ENCODE data around the gene CNTNAP3B. TPM values are rescaled to one million over a fixed set of nuclear protein-coding genes. Genes with fewer than 3 reads are reported as not detected.
A peak's percentile ranks its signal among the peaks of the same experiment; 100 is the strongest.
"Not testable (repeated sequence)": the region's sequence is repeated elsewhere in the genome, so short reads cannot be mapped to it uniquely, and the experiment has no call there.

The CNTNAP3B gene
- total RNA-seq (1 to 10 TPM in 5 of 6 donors, under 1 TPM in 1; 0.76 to 2.7 (median 1.9) TPM), polyA plus RNA-seq (1 to 10 TPM; 1.7 to 2.7 TPM)

GRCh38 chr9:42129073-42129729, at the start of gene CNTNAP3B:
TSS of gene CNTNAP3B (minus strand) at chr9:42129426. CDS start at chr9:42129094, 332 bp downstream.
- FAIRE-seq; H3K9me3 ChIP-seq; H3K36me3 ChIP-seq; H3K27ac ChIP-seq; H3K27me3 ChIP-seq; DNase-seq; intact Hi-C loops (cut with DNase I); H3K4me1 ChIP-seq: not testable (repeated sequence)
- WGBS, 2 donors = 0 to 1% methylated on average over 34 to 36 of the region's 72 CpGs
- peak in 1 of 4 donors; percentile 22 for ATAC-seq
- H3K4me3 ChIP-seq = peak within 1 kb of the TSS in 1 of 4 donors; percentile 14

GRCh38 chr9:42160299-42160698, 31.1 kb upstream of the CNTNAP3B start:
- DNase-seq; intact Hi-C loops (cut with DNase I); H3K27me3 ChIP-seq; H3K9me3 ChIP-seq; H3K36me3 ChIP-seq; H3K4me3 ChIP-seq; FAIRE-seq; H3K27ac ChIP-seq; H3K4me1 ChIP-seq; ATAC-seq: not testable (repeated sequence)
- 25% methylated on average over 1 of the region's 1 CpG; no CpG with 5 or more reads in 1 of the 2 donors for WGBS, 2 donors

- intact Hi-C loops (cut with DNase I); DNase-seq; H3K4me1 ChIP-seq; ATAC-seq; H3K27ac ChIP-seq; FAIRE-seq; H3K36me3 ChIP-seq; H3K27me3 ChIP-seq; H3K4me3 ChIP-seq; H3K9me3 ChIP-seq: not testable (repeated sequence)
- WGBS, 2 donors = 16 to 20% methylated on average over 11 of the region's 12 CpGs
Measured at GRCh38 chr9:42127056-42127841, 2.0 kb downstream of the CNTNAP3B start.

GRCh38 chr9:42121007-42121406, 8.2 kb downstream of the CNTNAP3B start:
- H3K4me1 ChIP-seq; FAIRE-seq; H3K36me3 ChIP-seq; H3K27me3 ChIP-seq; H3K4me3 ChIP-seq; ATAC-seq; intact Hi-C loops (cut with DNase I); H3K27ac ChIP-seq; H3K9me3 ChIP-seq; DNase-seq: not testable (repeated sequence)
- WGBS, 2 donors = 24 to 49% methylated on average over 4 to 5 of the region's 7 CpGs

GRCh38 chr9:42095929-42096328, 33.3 kb downstream of the CNTNAP3B start:
- intact Hi-C loops (cut with DNase I); H3K36me3 ChIP-seq; H3K4me3 ChIP-seq; ATAC-seq; DNase-seq; FAIRE-seq; H3K27ac ChIP-seq; H3K9me3 ChIP-seq; H3K27me3 ChIP-seq; H3K4me1 ChIP-seq: not testable (repeated sequence)
- 54 to 62% methylated on average over 9 of the region's 9 CpGs for WGBS, 2 donors

GRCh38 chr9:42084559-42084952, 44.7 kb downstream of the CNTNAP3B start:
- FAIRE-seq; ATAC-seq; H3K4me1 ChIP-seq; H3K27me3 ChIP-seq; H3K36me3 ChIP-seq; intact Hi-C loops (cut with DNase I); H3K27ac ChIP-seq; H3K4me3 ChIP-seq; DNase-seq; H3K9me3 ChIP-seq: not testable (repeated sequence)
- no CpG with 5 or more reads among the region's 1 CpG for WGBS, 2 donors

GRCh38 chr9:42083877-42084558, 45.2 kb downstream of the CNTNAP3B start:
- H3K27ac ChIP-seq; FAIRE-seq; H3K36me3 ChIP-seq; H3K4me1 ChIP-seq; H3K9me3 ChIP-seq; H3K27me3 ChIP-seq; DNase-seq; ATAC-seq; intact Hi-C loops (cut with DNase I); H3K4me3 ChIP-seq: not testable (repeated sequence)
- 8 to 34% methylated on average over 2 of the region's 4 CpGs for WGBS, 2 donors

GRCh38 chr9:42080376-42080775, 48.9 kb downstream of the CNTNAP3B start:
- 32 to 45% methylated on average over 2 of the region's 2 CpGs for WGBS, 2 donors
- intact Hi-C loops (cut with DNase I); H3K36me3 ChIP-seq; H3K4me1 ChIP-seq; H3K4me3 ChIP-seq; H3K9me3 ChIP-seq; ATAC-seq; DNase-seq; H3K27me3 ChIP-seq; H3K27ac ChIP-seq; FAIRE-seq: not testable (repeated sequence)

- H3K4me3 ChIP-seq; intact Hi-C loops (cut with DNase I); H3K4me1 ChIP-seq; H3K36me3 ChIP-seq; ATAC-seq; H3K27me3 ChIP-seq; FAIRE-seq; H3K27ac ChIP-seq; H3K9me3 ChIP-seq; DNase-seq: not testable (repeated sequence)
- WGBS, 2 donors = 44 to 61% methylated on average over 4 of the region's 5 CpGs
Measured at GRCh38 chr9:42074868-42075267, 54.4 kb downstream of the CNTNAP3B start.

- no CpG with 5 or more reads among the region's 4 CpGs for WGBS, 2 donors
- H3K27me3 ChIP-seq; H3K9me3 ChIP-seq; intact Hi-C loops (cut with DNase I); H3K27ac ChIP-seq; H3K4me3 ChIP-seq; FAIRE-seq; ATAC-seq; H3K36me3 ChIP-seq; H3K4me1 ChIP-seq; DNase-seq: not testable (repeated sequence)
Measured at GRCh38 chr9:42071026-42071425, 58.2 kb downstream of the CNTNAP3B start.

GRCh38 chr9:42070035-42070799, 59.0 kb downstream of the CNTNAP3B start:
- H3K4me1 ChIP-seq; DNase-seq; H3K27me3 ChIP-seq; H3K4me3 ChIP-seq; H3K27ac ChIP-seq; H3K9me3 ChIP-seq; intact Hi-C loops (cut with DNase I); H3K36me3 ChIP-seq; FAIRE-seq: not testable (repeated sequence)
- WGBS, 2 donors = 31 to 36% methylated on average over 3 of the region's 11 CpGs
- ATAC-seq = peak in 1 of 4 donors; percentile 21
